Mesenchymal stem cell (in vitro differentiated cells and primary cell): ENCODE data around the gene CFL2.
A peak's percentile ranks its signal among the peaks of the same experiment; 100 is the strongest.

Experiments used
- DNase-seq: peaks from one replicate; pipeline ENCODE4 v3.0.0-alpha.2; 2013
- H2AFZ ChIP-seq: one replicate; pipeline ENCODE4 v1.6.1; 2013; ENCODE audit warnings: low read depth, mild to moderate bottlenecking, control low read depth, inconsistent platforms, low read length, moderate library complexity
- H2AK5ac ChIP-seq: 2 replicates; pipeline ENCODE4 v1.6.1; 2013; ENCODE audit warnings: low read length, moderate library complexity, mild to moderate bottlenecking, inconsistent platforms; ENCODE audit not compliant: severe bottlenecking
- H2BK120ac ChIP-seq: one replicate; pipeline ENCODE4 v1.6.1; 2013; ENCODE audit warnings: low read depth, mild to moderate bottlenecking, inconsistent platforms, low read length, moderate library complexity
- H2BK12ac ChIP-seq, 2 experiments: one replicate each; pipeline ENCODE4 v1.6.1; 2013; ENCODE audit warnings: inconsistent platforms in 2 of 2, low read length in 2 of 2, mild to moderate bottlenecking in 2 of 2, moderate library complexity in 2 of 2, control low read depth in 1 of 2
- H2BK15ac ChIP-seq: one replicate; pipeline ENCODE4 v1.6.1; 2013; ENCODE audit warnings: mild to moderate bottlenecking, low read depth, inconsistent platforms; ENCODE audit not compliant: poor library complexity, severe bottlenecking
- H2BK5ac ChIP-seq: 2 replicates; pipeline ENCODE4 v1.6.1; 2013; ENCODE audit warnings: low read depth, mild to moderate bottlenecking, low read length, control low read depth, inconsistent platforms; ENCODE audit not compliant: poor library complexity, severe bottlenecking
- H3K14ac ChIP-seq, 2 experiments: one replicate each; pipeline ENCODE4 v1.6.1; 2013; ENCODE audit warnings: inconsistent platforms in 2 of 2, low read length in 2 of 2, control low read depth in 1 of 2, mild to moderate bottlenecking in 1 of 2, moderate library complexity in 1 of 2
- H3K18ac ChIP-seq, 2 experiments: one replicate each; pipeline ENCODE4 v1.6.1; 2013; ENCODE audit warnings: inconsistent platforms in 2 of 2, low read length in 2 of 2, control low read depth in 1 of 2, low read depth in 1 of 2, mild to moderate bottlenecking in 1 of 2
- H3K23ac ChIP-seq, 2 experiments: one replicate each; pipeline ENCODE4 v1.6.1; 2013; ENCODE audit warnings: inconsistent platforms in 2 of 2, low read length in 2 of 2, mild to moderate bottlenecking in 2 of 2, moderate library complexity in 2 of 2, control low read depth in 1 of 2
- H3K27ac ChIP-seq: 2 replicates; pipeline ENCODE4 v1.5.1; 2013; ENCODE audit warnings: mild to moderate bottlenecking, moderate library complexity, low read length, control low read depth, inconsistent platforms; ENCODE audit not compliant: poor library complexity, severe bottlenecking
- H3K27me3 ChIP-seq, 2 experiments: 2 replicates each; pipeline versions ENCODE4 v1.6.1 to v1.7.0; 2013; ENCODE audit warnings: low read length in 2 of 2, mild to moderate bottlenecking in 2 of 2, moderate library complexity in 2 of 2, control low read depth in 1 of 2, inconsistent platforms in 1 of 2; ENCODE audit not compliant: control insufficient read depth in 1 of 2, insufficient read depth in 1 of 2
- H3K36me3 ChIP-seq, 2 experiments: 2 replicates each; pipeline versions ENCODE4 v1.6.1 to v1.7.0; 2013; ENCODE audit warnings: low read length in 2 of 2, control low read depth in 1 of 2, inconsistent platforms in 1 of 2, low read depth in 1 of 2, mild to moderate bottlenecking in 1 of 2; ENCODE audit not compliant: insufficient read depth in 2 of 2, control insufficient read depth in 1 of 2
- H3K4ac ChIP-seq, 2 experiments: one replicate each; pipeline ENCODE4 v1.6.1; 2013; ENCODE audit warnings: inconsistent platforms in 2 of 2, low read length in 2 of 2, mild to moderate bottlenecking in 2 of 2, moderate library complexity in 2 of 2, control low read depth in 1 of 2, low read depth in 1 of 2
- H3K4me1 ChIP-seq: 2 replicates; pipeline ENCODE4 v1.6.1; 2013; ENCODE audit warnings: low read depth, low read length, control low read depth; ENCODE audit not compliant: control insufficient read depth, insufficient read depth
- H3K4me2 ChIP-seq: 2 replicates; pipeline ENCODE4 v1.6.1; 2013; ENCODE audit warnings: low read length, mild to moderate bottlenecking, inconsistent platforms; ENCODE audit not compliant: poor library complexity, severe bottlenecking
- H3K4me3 ChIP-seq, 2 experiments: 2 replicates each; pipeline versions ENCODE4 v1.5.1 to v1.7.0; 2013; ENCODE audit warnings: low read length in 2 of 2, mild to moderate bottlenecking in 2 of 2, control low read depth in 1 of 2, low read depth in 1 of 2; ENCODE audit not compliant: insufficient read depth in 1 of 2
- H3K79me1 ChIP-seq: replicated peaks from 2 replicates; pipeline ENCODE4 v1.6.1; 2013; ENCODE audit warnings: mild to moderate bottlenecking, control low read depth, low read length, inconsistent platforms; ENCODE audit not compliant: poor library complexity, severe bottlenecking
- H3K9ac ChIP-seq: 2 replicates; pipeline ENCODE4 v1.7.0; 2013; ENCODE audit warnings: mild to moderate bottlenecking, low read length, moderate library complexity
- H3K9me3 ChIP-seq: 2 replicates; pipeline ENCODE4 v1.7.0; 2013; ENCODE audit warnings: mild to moderate bottlenecking, low read length; ENCODE audit not compliant: control insufficient read depth
- H4K8ac ChIP-seq: one replicate; pipeline ENCODE4 v1.6.1; 2013; ENCODE audit warnings: inconsistent platforms, mild to moderate bottlenecking, low read length, moderate library complexity
- H4K91ac ChIP-seq: one replicate; pipeline ENCODE4 v1.6.1; 2013; ENCODE audit warnings: mild to moderate bottlenecking, low read length, inconsistent platforms
- WGBS: methylation state at CpG from one replicate; pipeline ENCODE4 v1.1.7; 2013; ENCODE audit warnings: mixed read lengths; 5-methylcytosine and 5-hydroxymethylcytosine counted together

Gene CFL2

DNA sequence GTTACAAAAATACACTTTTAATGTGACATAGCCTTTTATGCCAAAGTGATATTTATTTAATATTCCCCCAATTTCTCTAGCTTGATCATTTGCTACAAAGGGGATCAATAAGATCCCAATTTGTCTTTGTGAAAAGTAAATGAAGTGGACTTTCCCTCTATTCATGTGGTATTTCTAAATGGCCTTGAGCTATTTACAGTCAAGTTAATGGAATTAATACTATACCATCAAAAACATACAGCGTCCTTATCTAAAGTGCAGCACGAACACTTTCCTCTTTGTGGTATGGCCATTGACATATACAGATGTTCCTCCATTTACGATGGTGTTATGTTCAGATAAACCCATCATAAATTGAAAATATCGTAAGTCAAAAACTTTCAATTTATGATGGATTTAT lies 23.2 kb downstream of the CFL2 start:
- Histone ChIP-seq H3K79me1 (no peaks in the 10 kb centered on the region), H4K91ac (no peak overlapping the region), H2BK15ac (no peak overlapping the region), H3K36me3 (no peaks in the 10 kb centered on the region), H2AK5ac (no peak overlapping the region), H2BK120ac (no peak overlapping the region), H3K23ac (no peak overlapping the region), H2BK12ac (no peak overlapping the region), H3K9me3 (no peaks in the 10 kb centered on the region), H3K9ac (no peak overlapping the region), H3K14ac (no peak overlapping the region), H3K4ac (no peak overlapping the region), H3K27ac (no peak overlapping the region), H2AFZ (no peak overlapping the region), H3K4me2 (no peak overlapping the region), H3K18ac (no peak overlapping the region), H3K27me3 (no peaks in the 10 kb centered on the region), H3K4me3 (no peak overlapping the region), H2BK5ac (no peak overlapping the region), H4K8ac (no peak overlapping the region), H3K4me1 (peaks cover 6% of the 10 kb centered on the region)
- 92% methylated on average over 3 of the region's 4 CpGs for WGBS
- DNase-seq: no peak

DNA sequence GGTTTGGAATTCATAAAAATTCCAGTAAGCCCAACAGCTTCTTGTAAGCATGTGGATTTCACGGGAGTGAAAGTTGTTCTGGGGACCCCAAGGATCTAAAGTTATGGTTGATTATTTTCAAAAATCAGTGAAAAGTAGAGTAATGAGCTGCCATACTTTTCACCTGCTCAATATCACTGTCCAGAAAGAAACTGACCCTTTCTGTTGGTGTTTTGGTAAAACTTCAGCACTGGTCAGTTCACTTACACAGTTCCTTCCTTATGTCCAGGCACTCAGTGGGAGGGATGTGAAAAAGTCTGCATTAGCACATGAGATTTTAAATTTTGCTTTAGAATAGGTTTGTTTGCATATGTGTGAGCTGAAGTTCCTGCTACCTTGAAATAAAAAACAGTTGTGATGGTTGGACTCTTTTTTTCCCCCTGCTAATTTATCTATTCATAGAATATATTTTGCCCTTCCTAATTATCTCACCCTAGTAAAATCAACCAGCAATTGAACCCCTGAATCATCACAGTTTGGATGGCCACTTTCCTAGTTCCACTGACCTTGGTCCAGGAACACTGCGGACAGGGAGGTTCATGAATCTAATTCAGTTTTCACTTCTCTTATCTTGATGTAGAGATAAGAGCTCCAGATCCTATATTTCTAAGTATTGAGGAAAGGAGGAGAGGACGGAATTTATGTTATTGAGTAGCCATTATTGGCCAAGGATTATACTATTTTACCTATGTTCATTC lies 25.8 kb downstream of the CFL2 start:
- Histone ChIP-seq H3K18ac (no peak overlapping the region), H2BK5ac (no peak overlapping the region), H2BK12ac (no peak overlapping the region), H2AFZ (no peak overlapping the region), H3K27me3 (no peaks in the 10 kb centered on the region), H4K91ac (no peak overlapping the region), H2AK5ac (no peak overlapping the region), H3K9me3 (no peaks in the 10 kb centered on the region), H4K8ac (no peak overlapping the region), H3K36me3 (no peaks in the 10 kb centered on the region), H2BK120ac (no peak overlapping the region), H3K14ac (no peak overlapping the region), H3K27ac (no peak overlapping the region), H3K79me1 (no peaks in the 10 kb centered on the region), H2BK15ac (no peak overlapping the region), H3K4me1 (peaks cover 6% of the 10 kb centered on the region), H3K4ac (no peak overlapping the region), H3K9ac (no peak overlapping the region), H3K23ac (no peak overlapping the region), H3K4me2 (no peak overlapping the region), H3K4me3 (no peak overlapping the region)
- no peak for DNase-seq
- WGBS: 80% methylated on average over 1 of the region's 3 CpGs

DNA sequence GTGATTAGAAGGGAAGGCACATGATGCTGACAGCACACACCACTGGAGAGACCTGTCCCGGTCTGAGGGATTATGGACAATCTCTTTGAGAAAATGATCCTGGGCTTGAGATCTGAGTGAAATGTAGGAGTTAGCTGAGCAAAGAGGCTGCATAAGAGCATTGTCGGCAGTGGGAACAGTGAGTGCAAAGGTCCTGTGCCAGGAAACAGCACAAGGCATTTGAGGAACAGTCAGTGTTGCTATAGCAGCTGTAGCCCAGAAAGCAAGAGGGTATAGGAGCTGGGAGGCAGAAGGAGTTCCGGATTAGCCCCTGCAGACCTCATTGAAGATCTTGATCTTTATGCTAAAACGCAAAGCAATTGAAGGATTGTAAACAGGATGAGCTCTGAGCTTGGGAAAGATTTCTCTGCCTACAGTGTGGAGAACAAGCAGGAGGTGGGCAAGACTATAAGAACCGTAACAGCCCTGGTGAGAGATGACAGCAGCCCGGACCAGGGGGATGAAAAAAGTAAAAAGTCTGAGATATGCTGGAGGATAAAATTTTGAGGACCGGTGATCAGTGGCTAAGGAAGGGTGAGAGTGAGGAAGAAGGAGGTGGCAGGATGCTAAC lies 28.5 kb downstream of the CFL2 start:
- DNase-seq: peak; percentile 33
- no peak overlapping the region for H3K4me2 ChIP-seq
- H2BK120ac ChIP-seq: no peak overlapping the region
- H3K36me3 ChIP-seq: no peaks in the 10 kb centered on the region
- WGBS: 57% methylated on average over 7 of the region's 7 CpGs
- no peak overlapping the region for H4K91ac ChIP-seq
- no peak overlapping the region for H2BK5ac ChIP-seq
- no peaks in the 10 kb centered on the region for H3K79me1 ChIP-seq
- no peaks in the 10 kb centered on the region for H3K27me3 ChIP-seq
- no peak overlapping the region for H3K4ac ChIP-seq
- H2AK5ac ChIP-seq: peak overlapping the region; percentile 41
- H3K14ac ChIP-seq: peak overlapping the region in 1 of 2 experiments; percentile 72
- peak overlapping the region in 1 of 2 experiments; percentile 75 for H3K18ac ChIP-seq
- H4K8ac ChIP-seq: no peak overlapping the region
- no peak overlapping the region for H3K23ac ChIP-seq
- no peak overlapping the region for H2BK12ac ChIP-seq
- H3K9ac ChIP-seq: no peak overlapping the region
- no peaks in the 10 kb centered on the region for H3K9me3 ChIP-seq
- H3K27ac ChIP-seq: no peak overlapping the region
- H3K4me3 ChIP-seq: no peak overlapping the region
- H2BK15ac ChIP-seq: no peak overlapping the region
- H3K4me1 ChIP-seq: peaks cover 6% of the 10 kb centered on the region
- H2AFZ ChIP-seq: no peak overlapping the region

DNA sequence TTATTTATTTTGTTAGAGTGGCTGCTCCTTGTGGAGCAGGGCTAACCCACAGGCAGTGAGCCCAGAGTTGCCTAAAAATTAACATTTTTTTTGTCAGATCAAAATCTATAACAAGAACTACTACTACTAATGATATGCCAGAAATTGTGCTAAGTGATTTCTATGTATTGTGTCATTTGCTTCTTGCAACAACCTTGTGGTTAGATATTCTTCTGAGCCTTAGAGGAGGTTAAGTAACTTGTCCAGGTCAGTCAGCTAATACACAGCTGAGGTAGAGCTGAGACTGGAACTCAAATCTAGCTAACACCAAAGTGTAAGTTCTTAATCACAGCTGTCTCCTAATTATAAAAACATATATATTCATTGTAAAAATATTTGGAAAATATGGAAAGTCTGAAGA lies 29.8 kb downstream of the CFL2 start:
- H3K4me1 ChIP-seq: peaks cover 6% of the 10 kb centered on the region
- no peak overlapping the region for H3K14ac ChIP-seq
- no peaks in the 10 kb centered on the region for H3K36me3 ChIP-seq
- no peak overlapping the region for H3K18ac ChIP-seq
- no peak overlapping the region for H2AK5ac ChIP-seq
- no peak overlapping the region for H3K27ac ChIP-seq
- no peak overlapping the region for H2BK15ac ChIP-seq
- H2AFZ ChIP-seq: no peak overlapping the region
- H3K4me2 ChIP-seq: no peak overlapping the region
- H3K23ac ChIP-seq: no peak overlapping the region
- no peak overlapping the region for H3K4me3 ChIP-seq
- no peak overlapping the region for H3K9ac ChIP-seq
- no peak overlapping the region for H4K91ac ChIP-seq
- no peak overlapping the region for H4K8ac ChIP-seq
- no peak overlapping the region for H2BK5ac ChIP-seq
- no peak overlapping the region for H2BK12ac ChIP-seq
- DNase-seq: peak; percentile 62
- no peak overlapping the region for H2BK120ac ChIP-seq
- H3K27me3 ChIP-seq: no peaks in the 10 kb centered on the region
- no peak overlapping the region for H3K4ac ChIP-seq
- H3K79me1 ChIP-seq: no peaks in the 10 kb centered on the region
- H3K9me3 ChIP-seq: no peaks in the 10 kb centered on the region
